ENCODE results near the gene CCDC43.
A peak's percentile ranks its signal among the peaks of the same experiment; 100 is the strongest.
"Not testable (repeated sequence)": the region's sequence is repeated elsewhere in the genome, so short reads cannot be mapped to it uniquely, and the experiment has no call there.

CCDC43 gene

DNA sequence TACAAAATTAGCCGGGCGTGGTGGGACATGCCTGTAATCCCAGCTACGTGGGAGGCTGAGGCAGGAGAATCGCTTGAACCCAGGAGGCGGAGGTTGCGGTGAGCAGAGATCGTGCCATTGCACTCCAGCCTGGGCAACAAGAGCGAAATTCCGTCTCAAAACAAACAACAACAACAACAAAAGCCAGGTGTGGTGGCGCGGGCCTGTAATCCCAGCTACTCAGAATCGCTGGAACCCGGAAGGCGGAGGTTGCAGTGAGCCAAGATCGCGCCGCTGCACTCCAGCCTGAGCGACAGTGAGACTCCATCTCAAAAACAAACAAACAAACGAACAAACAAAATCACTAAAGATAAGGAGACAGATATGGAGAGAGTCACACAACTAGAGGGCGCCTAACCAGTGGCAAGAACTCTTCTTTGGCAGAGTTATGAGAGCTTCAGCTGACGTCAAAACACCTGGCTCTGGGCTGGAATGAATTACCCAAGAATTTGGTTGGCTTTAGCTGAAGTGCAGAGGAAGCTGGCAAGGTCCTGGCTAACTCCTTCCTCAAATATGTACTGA, 1.2 kb upstream of the CCDC43 start:
- peak; percentile 61 for DNase-seq (ENCODE audit: low read depth)
- TF ChIP-seq CTCF (IDR thresholded peaks at IDR 0.05; ENCODE audit: low read depth, low read length): peak; percentile 14
- not testable (repeated sequence) for H3K4me3 ChIP-seq (ENCODE audit: low read depth, low read length)

GRCh38 chr17:44688675-44689476, 700 bp downstream of the CCDC43 start:
- peak overlapping the region; percentile 96 for H3K4me3 ChIP-seq (ENCODE audit: low read depth, low read length)
- DNase-seq (ENCODE audit: low read depth): peak; percentile 9
- TF ChIP-seq POLR2A (IDR thresholded peaks at IDR 0.05; ENCODE audit: extremely low read depth, insufficient read length): no peak
- TF ChIP-seq, protein P1, sequence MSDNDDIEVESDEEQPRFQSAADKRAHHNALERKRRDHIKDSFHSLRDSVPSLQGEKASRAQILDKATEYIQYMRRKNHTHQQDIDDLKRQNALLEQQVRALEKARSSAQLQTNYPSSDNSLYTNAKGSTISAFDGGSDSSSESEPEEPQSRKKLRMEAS (IDR thresholded peaks at IDR 0.05; ENCODE audit: low read depth, low read length): no peak
- no peak for TF ChIP-seq CTCF (IDR thresholded peaks at IDR 0.05; ENCODE audit: low read depth, low read length)
- TF ChIP-seq MYC (IDR thresholded peaks at IDR 0.05; ENCODE audit: low read depth, low read length): no peak

GRCh38 chr17:44688200-44688599, 1.4 kb downstream of the CCDC43 start:
- peak overlapping the region; percentile 96 for H3K4me3 ChIP-seq (ENCODE audit: low read depth, low read length)
- TF ChIP-seq MYC (IDR thresholded peaks at IDR 0.05; ENCODE audit: low read depth, low read length) (no peak), CTCF (IDR thresholded peaks at IDR 0.05; ENCODE audit: low read depth, low read length) (no peak), POLR2A (IDR thresholded peaks at IDR 0.05; ENCODE audit: extremely low read depth, insufficient read length) (no peak)
- TF ChIP-seq, protein P1 (IDR thresholded peaks at IDR 0.05; ENCODE audit: low read depth, low read length): no peak
- DNase-seq (ENCODE audit: low read depth): no peak

DNA sequence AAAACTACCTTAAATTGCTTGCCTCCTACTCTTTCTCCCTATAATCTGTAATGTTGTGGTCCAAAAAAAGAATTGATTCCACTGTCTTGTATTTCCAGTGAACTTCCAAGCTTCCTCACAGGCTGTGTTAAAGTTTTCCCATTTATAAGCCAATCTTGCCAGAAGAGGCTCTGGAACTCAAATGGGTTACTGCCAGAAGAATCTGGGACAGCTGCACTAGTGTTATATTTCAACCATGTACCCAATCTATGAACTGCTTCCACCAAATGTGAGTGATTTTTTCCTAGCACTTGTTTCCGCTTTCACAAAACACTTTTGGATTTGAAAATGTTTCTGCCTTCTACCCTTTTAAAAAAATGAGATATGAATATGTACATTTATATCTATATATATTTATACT, 1.8 kb downstream of the CCDC43 start:
- TF ChIP-seq POLR2A (IDR thresholded peaks at IDR 0.05; ENCODE audit: extremely low read depth, insufficient read length): no peak
- TF ChIP-seq, protein P1 (IDR thresholded peaks at IDR 0.05; ENCODE audit: low read depth, low read length): no peak
- TF ChIP-seq MYC (IDR thresholded peaks at IDR 0.05; ENCODE audit: low read depth, low read length): no peak
- no peak for TF ChIP-seq CTCF (IDR thresholded peaks at IDR 0.05; ENCODE audit: low read depth, low read length)
- H3K4me3 ChIP-seq (ENCODE audit: low read depth, low read length): no peak overlapping the region
- DNase-seq (ENCODE audit: low read depth): no peak

DNA sequence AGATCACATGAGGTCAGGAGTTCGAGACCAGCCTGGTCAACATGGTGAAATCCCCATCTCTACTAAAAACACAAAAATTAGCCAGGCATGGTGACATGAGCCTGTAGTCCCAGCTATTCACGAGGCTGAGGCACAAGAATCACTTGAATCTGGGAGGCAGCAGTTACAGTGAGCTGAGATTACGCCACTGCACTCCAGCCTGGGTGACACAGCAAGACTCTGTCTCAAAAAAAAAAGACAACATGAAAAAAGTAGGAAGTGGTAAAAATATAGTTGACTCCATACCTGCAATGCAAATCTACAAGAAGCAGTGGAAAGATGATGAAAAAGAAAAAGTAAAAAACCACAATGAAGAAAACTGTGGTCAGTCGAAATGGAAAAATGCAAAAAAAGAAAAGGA, 6.3 kb downstream of the CCDC43 start:
- peak; percentile 67 for DNase-seq (ENCODE audit: low read depth)
- not testable (repeated sequence) for H3K4me3 ChIP-seq (ENCODE audit: low read depth, low read length)

DNA sequence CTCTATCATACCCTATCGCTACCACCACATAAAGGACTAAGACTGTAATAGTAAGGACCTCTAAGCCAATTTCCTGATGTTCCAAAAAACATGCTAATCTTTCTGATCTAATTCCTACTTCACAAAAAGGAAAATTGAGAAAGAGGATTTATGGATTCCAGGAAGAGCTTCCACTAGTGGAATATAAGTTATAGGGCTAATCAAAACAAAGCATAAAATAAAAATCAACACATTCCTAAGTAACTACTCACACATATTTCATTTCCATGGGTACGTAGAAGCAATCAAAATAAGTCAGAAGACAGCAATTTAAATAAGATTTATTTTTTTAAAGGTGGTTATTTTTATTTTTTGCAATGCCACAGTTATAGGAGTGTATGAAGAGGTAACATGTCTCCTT, 12.4 kb downstream of the CCDC43 start:
- no peak for DNase-seq (ENCODE audit: low read depth)

More for the DNA sequence above, 12.4 kb downstream of the CCDC43 start:
- no peak overlapping the region for H3K4me3 ChIP-seq (ENCODE audit: low read depth, low read length)
- no peak for TF ChIP-seq POLR2A (IDR thresholded peaks at IDR 0.05; ENCODE audit: extremely low read depth, insufficient read length)
- no peak for TF ChIP-seq CTCF (IDR thresholded peaks at IDR 0.05; ENCODE audit: low read depth, low read length)
